ENCODE measurements around the gene TNFRSF14.

The TNFRSF14 gene

GRCh38 chr1:2556277-2556677 is at the start of gene TNFRSF14:
TNFRSF14 (plus strand) TSS chr1:2556371; CDS start chr1:2556665, 294 bp downstream.
- peak within 1 kb of the TSS; percentile 75 to 90 for H3K9ac ChIP-seq (ENCODE audit: low read length in 2 of 2)
- no peaks in the 10 kb centered on the region for H3K9me3 ChIP-seq (ENCODE audit: control insufficient read depth in 2 of 2, low read length in 2 of 2)
- peaks cover 0 to 4% of the 10 kb centered on the region in 2 donors for H3K36me3 ChIP-seq (ENCODE audit: control insufficient read depth in 2 of 2, insufficient read depth in 2 of 2, low read length in 2 of 2)
- peak within 1 kb of the TSS; percentile 82 to 90 for H3K4me3 ChIP-seq (ENCODE audit: low read length in 2 of 2)
- H3K27ac ChIP-seq (ENCODE audit: low read length): peak within 1 kb of the TSS; percentile 81
- peaks cover 37% of the 10 kb centered on the region for H3K4me1 ChIP-seq (ENCODE audit: control insufficient read depth, insufficient read depth, low read length)
- no peaks in the 10 kb centered on the region for H3K27me3 ChIP-seq (ENCODE audit: control insufficient read depth in 1 of 2, insufficient read depth in 2 of 2, low read length in 2 of 2)

- no peak overlapping the region for H3K27ac ChIP-seq (ENCODE audit: low read length)
- no peaks in the 10 kb centered on the region for H3K9me3 ChIP-seq (ENCODE audit: control insufficient read depth in 2 of 2, low read length in 2 of 2)
- no peak overlapping the region for H3K9ac ChIP-seq (ENCODE audit: low read length in 2 of 2)
- peaks cover 14 to 31% of the 10 kb centered on the region in 2 donors for H3K27me3 ChIP-seq (ENCODE audit: control insufficient read depth in 1 of 2, insufficient read depth in 2 of 2, low read length in 2 of 2)
- H3K4me1 ChIP-seq (ENCODE audit: control insufficient read depth, insufficient read depth, low read length): peaks cover 18% of the 10 kb centered on the region
- H3K36me3 ChIP-seq (ENCODE audit: control insufficient read depth in 2 of 2, insufficient read depth in 2 of 2, low read length in 2 of 2): peaks cover 26 to 32% of the 10 kb centered on the region in 2 donors
- no peak overlapping the region for H3K4me3 ChIP-seq (ENCODE audit: low read length in 2 of 2)
Observed at GRCh38 chr1:2506901-2507565, 49.1 kb upstream of the TNFRSF14 start.

- peaks cover 13 to 29% of the 10 kb centered on the region in 2 donors for H3K27me3 ChIP-seq (ENCODE audit: control insufficient read depth in 1 of 2, insufficient read depth in 2 of 2, low read length in 2 of 2)
- no peaks in the 10 kb centered on the region for H3K9me3 ChIP-seq (ENCODE audit: control insufficient read depth in 2 of 2, low read length in 2 of 2)
- no peak overlapping the region for H3K27ac ChIP-seq (ENCODE audit: low read length)
- H3K36me3 ChIP-seq (ENCODE audit: control insufficient read depth in 2 of 2, insufficient read depth in 2 of 2, low read length in 2 of 2): peaks cover 30 to 33% of the 10 kb centered on the region in 2 donors
- H3K4me3 ChIP-seq (ENCODE audit: low read length in 2 of 2): no peak overlapping the region
- peaks cover 18% of the 10 kb centered on the region for H3K4me1 ChIP-seq (ENCODE audit: control insufficient read depth, insufficient read depth, low read length)
- H3K9ac ChIP-seq (ENCODE audit: low read length in 2 of 2): no peak overlapping the region
Observed at GRCh38 chr1:2507744-2508155, 48.4 kb upstream of the TNFRSF14 start.

GRCh38 chr1:2508180-2508579 is 48.0 kb upstream of the TNFRSF14 start:
- Histone ChIP-seq H3K9ac (ENCODE audit: low read length in 2 of 2) (no peak overlapping the region), H3K36me3 (ENCODE audit: control insufficient read depth in 2 of 2, insufficient read depth in 2 of 2, low read length in 2 of 2) (peaks cover 33 to 35% of the 10 kb centered on the region in 2 donors), H3K4me3 (ENCODE audit: low read length in 2 of 2) (no peak overlapping the region), H3K27ac (ENCODE audit: low read length) (no peak overlapping the region), H3K27me3 (ENCODE audit: control insufficient read depth in 1 of 2, insufficient read depth in 2 of 2, low read length in 2 of 2) (peaks cover 9 to 24% of the 10 kb centered on the region in 2 donors), H3K9me3 (ENCODE audit: control insufficient read depth in 2 of 2, low read length in 2 of 2) (no peaks in the 10 kb centered on the region), H3K4me1 (ENCODE audit: control insufficient read depth, insufficient read depth, low read length) (peaks cover 18% of the 10 kb centered on the region)

- peaks cover 7 to 20% of the 10 kb centered on the region in 2 donors for H3K27me3 ChIP-seq (ENCODE audit: control insufficient read depth in 1 of 2, insufficient read depth in 2 of 2, low read length in 2 of 2)
- H3K4me3 ChIP-seq (ENCODE audit: low read length in 2 of 2): no peak overlapping the region
- H3K4me1 ChIP-seq (ENCODE audit: control insufficient read depth, insufficient read depth, low read length): peaks cover 18% of the 10 kb centered on the region
- H3K36me3 ChIP-seq (ENCODE audit: control insufficient read depth in 2 of 2, insufficient read depth in 2 of 2, low read length in 2 of 2): peaks cover 37 to 41% of the 10 kb centered on the region in 2 donors
- no peak overlapping the region for H3K9ac ChIP-seq (ENCODE audit: low read length in 2 of 2)
- no peak overlapping the region for H3K27ac ChIP-seq (ENCODE audit: low read length)
- H3K9me3 ChIP-seq (ENCODE audit: control insufficient read depth in 2 of 2, low read length in 2 of 2): no peaks in the 10 kb centered on the region
Observed at GRCh38 chr1:2508751-2509150, 47.4 kb upstream of the TNFRSF14 start.

GRCh38 chr1:2509589-2509988 is 46.6 kb upstream of the TNFRSF14 start:
- H3K9ac ChIP-seq (ENCODE audit: low read length in 2 of 2): no peak overlapping the region
- H3K4me3 ChIP-seq (ENCODE audit: low read length in 2 of 2): no peak overlapping the region
- peaks cover 42 to 46% of the 10 kb centered on the region in 2 donors for H3K36me3 ChIP-seq (ENCODE audit: control insufficient read depth in 2 of 2, insufficient read depth in 2 of 2, low read length in 2 of 2)
- no peak overlapping the region for H3K27ac ChIP-seq (ENCODE audit: low read length)
- peaks cover 12% of the 10 kb centered on the region for H3K4me1 ChIP-seq (ENCODE audit: control insufficient read depth, insufficient read depth, low read length)
- H3K9me3 ChIP-seq (ENCODE audit: control insufficient read depth in 2 of 2, low read length in 2 of 2): no peaks in the 10 kb centered on the region
- peaks cover 0 to 12% of the 10 kb centered on the region in 2 donors for H3K27me3 ChIP-seq (ENCODE audit: control insufficient read depth in 1 of 2, insufficient read depth in 2 of 2, low read length in 2 of 2)

GRCh38 chr1:2510366-2511155 is 45.6 kb upstream of the TNFRSF14 start:
- H3K4me3 ChIP-seq (ENCODE audit: low read length in 2 of 2): no peak overlapping the region
- peaks cover 52 to 54% of the 10 kb centered on the region in 2 donors for H3K36me3 ChIP-seq (ENCODE audit: control insufficient read depth in 2 of 2, insufficient read depth in 2 of 2, low read length in 2 of 2)
- H3K9ac ChIP-seq (ENCODE audit: low read length in 2 of 2): no peak overlapping the region
- H3K9me3 ChIP-seq (ENCODE audit: control insufficient read depth in 2 of 2, low read length in 2 of 2): no peaks in the 10 kb centered on the region
- peaks cover 0 to 5% of the 10 kb centered on the region in 2 donors for H3K27me3 ChIP-seq (ENCODE audit: control insufficient read depth in 1 of 2, insufficient read depth in 2 of 2, low read length in 2 of 2)
- peaks cover 9% of the 10 kb centered on the region for H3K4me1 ChIP-seq (ENCODE audit: control insufficient read depth, insufficient read depth, low read length)
- no peak overlapping the region for H3K27ac ChIP-seq (ENCODE audit: low read length)

- Histone ChIP-seq H3K36me3 (ENCODE audit: control insufficient read depth in 2 of 2, insufficient read depth in 2 of 2, low read length in 2 of 2) (peaks cover 69 to 74% of the 10 kb centered on the region in 2 donors), H3K9ac (ENCODE audit: low read length in 2 of 2) (no peak overlapping the region), H3K27me3 (ENCODE audit: control insufficient read depth in 1 of 2, insufficient read depth in 2 of 2, low read length in 2 of 2) (no peaks in the 10 kb centered on the region), H3K9me3 (ENCODE audit: control insufficient read depth in 2 of 2, low read length in 2 of 2) (no peaks in the 10 kb centered on the region), H3K4me3 (ENCODE audit: low read length in 2 of 2) (no peak overlapping the region), H3K4me1 (ENCODE audit: control insufficient read depth, insufficient read depth, low read length) (no peaks in the 10 kb centered on the region), H3K27ac (ENCODE audit: low read length) (no peak overlapping the region)
Observed at GRCh38 chr1:2512862-2513421, 43.2 kb upstream of the TNFRSF14 start.

GRCh38 chr1:2513939-2514652 is 42.1 kb upstream of the TNFRSF14 start:
- H3K9me3 ChIP-seq (ENCODE audit: control insufficient read depth in 2 of 2, low read length in 2 of 2): no peaks in the 10 kb centered on the region
- no peaks in the 10 kb centered on the region for H3K4me1 ChIP-seq (ENCODE audit: control insufficient read depth, insufficient read depth, low read length)
- H3K27ac ChIP-seq (ENCODE audit: low read length): no peak overlapping the region
- H3K36me3 ChIP-seq (ENCODE audit: control insufficient read depth in 2 of 2, insufficient read depth in 2 of 2, low read length in 2 of 2): peaks cover 77 to 80% of the 10 kb centered on the region in 2 donors
- no peak overlapping the region for H3K9ac ChIP-seq (ENCODE audit: low read length in 2 of 2)
- H3K27me3 ChIP-seq (ENCODE audit: control insufficient read depth in 1 of 2, insufficient read depth in 2 of 2, low read length in 2 of 2): no peaks in the 10 kb centered on the region
- no peak overlapping the region for H3K4me3 ChIP-seq (ENCODE audit: low read length in 2 of 2)
